Breast epithelium (tissue), 4 donors: ENCODE data around the gene CDH5. TPM values are rescaled to one million over a fixed set of nuclear protein-coding genes. Genes with fewer than 3 reads are reported as not detected.
"Not testable (repeated sequence)": the region's sequence is repeated elsewhere in the genome, so short reads cannot be mapped to it uniquely, and the experiment has no call there.

Source experiments
- DNase-seq, 2 donors: peaks; one replicate each; pipeline ENCODE4 v3.0.0-alpha.2; 2019; ENCODE audit warnings: low spot score in 2 of 2
- H3K27ac ChIP-seq, 2 donors: fragments of 200-600 bp; sonication (generic) in 1 of 2; one replicate each; pipeline ENCODE4 v1.5.1; 2016 to 2019; ENCODE audit warnings: mild to moderate bottlenecking in 1 of 2
- H3K27me3 ChIP-seq, 2 donors: fragments of 200-600 bp; sonication (generic) in 1 of 2; one replicate each; pipeline versions ENCODE4 v1.5.1 to v1.6.0; 2017 to 2019; ENCODE audit warnings: control low read depth in 1 of 2, mild to moderate bottlenecking in 1 of 2
- H3K36me3 ChIP-seq: fragments of 200-600 bp; one replicate; pipeline ENCODE4 v1.5.1; 2019
- H3K4me1 ChIP-seq, 2 donors: fragments of 200-600 bp; sonication (generic); one replicate each; pipeline ENCODE4 v1.5.1; 2016 to 2019; ENCODE audit warnings: control low read depth in 1 of 2
- H3K4me3 ChIP-seq, 3 donors: fragments of 200-600 bp; sonication (generic); 1 replicate in 2 of 3; 2 replicates in 1 of 3; pipeline ENCODE4 v1.5.1; 2016 to 2019; ENCODE audit warnings: mild to moderate bottlenecking in 3 of 3, moderate library complexity in 2 of 3
- H3K9me3 ChIP-seq, 2 donors: fragments of 200-600 bp; sonication (generic) in 1 of 2; one replicate each; pipeline ENCODE4 v1.5.1; 2016 to 2019; ENCODE audit warnings: control low read depth in 1 of 2
- POLR2A ChIP-seq: fragments of 450-650 bp; IDR thresholded peaks from one replicate; pipeline ENCODE4 v1.6.1; 2016; ENCODE audit warnings: antibody characterized with exemption, mild to moderate bottlenecking, moderate library complexity
- POLR2AphosphoS5 ChIP-seq, 3 donors: sonication (generic); formaldehyde crosslinking; IDR thresholded peaks; one replicate each; pipeline ENCODE4 v1.6.1; 2017; ENCODE audit warnings: antibody characterized with exemption in 3 of 3
- intact Hi-C: fragments of 100-400 bp; cut with DNase I; formaldehyde crosslinking; loops from one replicate; pipeline ENCODE4 v1.15.1; 2023; ENCODE audit warnings: low total_unique reads
- total RNA-seq, 3 donors: library from RNA; depleted of rRNA; stranded (reverse); fragments of >200 nt; gene quantifications; one replicate each; pipeline ENCODE4 v1.1.0, GENCODE V29; 2016
- TF ChIP-seq, protein P1 (sequence below), 3 donors: fragments of 450-650 bp; IDR thresholded peaks; one replicate each; pipeline ENCODE4 v1.5.1; 2016 to 2017; ENCODE audit warnings: antibody characterized with exemption in 3 of 3, mild to moderate bottlenecking in 3 of 3, moderate library complexity in 3 of 3

Gene CDH5
- total RNA-seq, 3 donors from 2014 or later = 19.2 to 52.8 (median 45.1) TPM

DNA sequence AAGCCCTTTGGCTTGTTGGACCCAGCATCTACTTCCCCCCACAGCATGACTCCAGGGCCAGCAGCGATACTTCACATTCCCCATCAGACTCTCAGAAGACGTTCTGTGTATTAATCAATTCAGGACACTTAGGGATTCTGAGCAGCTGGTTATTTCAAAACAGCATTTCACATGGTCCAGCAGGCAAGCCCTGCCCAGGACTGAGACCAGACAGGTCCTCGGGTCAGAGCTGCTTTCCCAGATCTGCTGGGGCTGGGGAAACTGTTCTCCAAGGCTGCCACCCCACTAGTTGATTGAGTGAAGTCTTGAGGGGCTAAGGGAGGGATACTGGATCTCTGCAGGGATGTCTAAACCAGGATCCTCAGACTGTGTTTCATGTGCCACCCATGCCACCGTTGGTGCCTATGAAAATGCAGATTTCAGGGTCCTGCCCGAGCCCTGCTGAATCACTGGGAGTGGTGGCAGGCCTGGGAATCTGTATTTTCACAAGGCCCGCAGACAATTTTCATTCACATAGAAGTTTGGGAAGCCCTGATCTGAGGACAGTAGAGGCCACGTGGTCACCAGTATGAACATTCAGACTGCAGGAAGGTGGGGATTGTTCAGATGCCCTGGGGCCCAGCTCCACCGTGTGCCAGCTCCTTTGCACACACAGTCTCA, 40.6 kb upstream of the CDH5 start:
- Histone ChIP-seq H3K36me3 (no peaks in the 10 kb centered on the region), H3K4me3 (no peak overlapping the region), H3K9me3 (no peaks in the 10 kb centered on the region), H3K27ac (no peak overlapping the region), H3K27me3 (no peaks in the 10 kb centered on the region), H3K4me1 (no peaks in the 10 kb centered on the region)
- TF ChIP-seq POLR2A = no peak
- TF ChIP-seq POLR2AphosphoS5 (IDR thresholded peaks at IDR 0.05) = no peak
- TF ChIP-seq, protein P1, sequence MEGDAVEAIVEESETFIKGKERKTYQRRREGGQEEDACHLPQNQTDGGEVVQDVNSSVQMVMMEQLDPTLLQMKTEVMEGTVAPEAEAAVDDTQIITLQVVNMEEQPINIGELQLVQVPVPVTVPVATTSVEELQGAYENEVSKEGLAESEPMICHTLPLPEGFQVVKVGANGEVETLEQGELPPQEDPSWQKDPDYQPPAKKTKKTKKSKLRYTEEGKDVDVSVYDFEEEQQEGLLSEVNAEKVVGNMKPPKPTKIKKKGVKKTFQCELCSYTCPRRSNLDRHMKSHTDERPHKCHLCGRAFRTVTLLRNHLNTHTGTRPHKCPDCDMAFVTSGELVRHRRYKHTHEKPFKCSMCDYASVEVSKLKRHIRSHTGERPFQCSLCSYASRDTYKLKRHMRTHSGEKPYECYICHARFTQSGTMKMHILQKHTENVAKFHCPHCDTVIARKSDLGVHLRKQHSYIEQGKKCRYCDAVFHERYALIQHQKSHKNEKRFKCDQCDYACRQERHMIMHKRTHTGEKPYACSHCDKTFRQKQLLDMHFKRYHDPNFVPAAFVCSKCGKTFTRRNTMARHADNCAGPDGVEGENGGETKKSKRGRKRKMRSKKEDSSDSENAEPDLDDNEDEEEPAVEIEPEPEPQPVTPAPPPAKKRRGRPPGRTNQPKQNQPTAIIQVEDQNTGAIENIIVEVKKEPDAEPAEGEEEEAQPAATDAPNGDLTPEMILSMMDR (IDR thresholded peaks at IDR 0.05) = no peak
- intact Hi-C loops = no loop called here
- no peak for DNase-seq

DNA sequence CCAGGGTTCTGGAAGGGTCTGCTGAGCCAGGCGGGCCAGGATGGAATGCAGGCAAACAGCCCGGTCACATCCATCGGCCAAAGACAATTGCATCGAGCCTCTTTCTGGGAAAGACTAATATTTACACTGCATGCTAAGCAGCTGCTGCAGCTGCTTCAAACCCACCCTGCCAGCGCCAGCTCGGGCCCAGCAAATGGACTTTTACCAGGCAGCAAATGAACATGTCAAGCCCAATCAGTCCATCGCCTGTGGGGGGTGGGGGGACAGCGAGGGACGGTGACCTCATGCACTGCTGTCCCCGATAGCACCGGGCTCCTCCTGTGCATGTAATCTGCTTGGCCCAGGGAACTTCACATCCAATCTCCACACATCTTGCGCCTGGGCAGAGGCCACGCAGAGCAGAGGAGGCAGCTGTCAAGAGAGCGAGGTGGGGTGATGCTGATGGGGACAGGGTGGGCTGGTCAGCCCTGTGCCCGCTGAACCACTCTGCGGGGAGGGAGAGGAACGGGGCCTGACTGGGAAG, 39.4 kb upstream of the CDH5 start:
- DNase-seq = no peak
- no peak for TF ChIP-seq POLR2AphosphoS5 (IDR thresholded peaks at IDR 0.05)
- no peak for TF ChIP-seq POLR2A
- TF ChIP-seq, protein P1 (IDR thresholded peaks at IDR 0.05) = no peak
- intact Hi-C loops = no loop called here
- no peaks in the 10 kb centered on the region for H3K36me3 ChIP-seq
- no peak overlapping the region for H3K27ac ChIP-seq
- H3K4me1 ChIP-seq = no peaks in the 10 kb centered on the region
- no peak overlapping the region for H3K4me3 ChIP-seq
- no peaks in the 10 kb centered on the region for H3K9me3 ChIP-seq
- H3K27me3 ChIP-seq = no peaks in the 10 kb centered on the region

DNA sequence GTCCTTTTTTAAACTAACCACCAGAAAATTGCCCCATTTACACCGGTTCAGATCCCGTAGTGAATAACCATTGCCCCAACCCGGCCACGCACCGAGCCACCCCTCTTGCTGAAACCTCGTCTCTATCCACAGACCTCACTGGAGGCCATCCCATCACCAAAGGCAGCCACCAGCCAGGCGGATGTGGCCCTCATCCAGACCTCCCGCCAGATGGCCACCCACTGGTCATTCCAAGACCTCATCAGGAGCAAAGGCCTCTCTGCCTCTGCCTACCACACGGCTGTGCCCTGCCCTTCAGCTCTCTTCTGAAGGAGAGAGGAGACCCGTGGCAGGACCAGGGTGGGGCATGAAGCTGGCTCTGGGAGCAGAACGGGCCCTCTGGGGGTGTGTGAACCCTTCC, 38.2 kb upstream of the CDH5 start:
- no peaks in the 10 kb centered on the region for H3K27me3 ChIP-seq
- TF ChIP-seq, protein P1 (IDR thresholded peaks at IDR 0.05) = no peak
- no peak for TF ChIP-seq POLR2AphosphoS5 (IDR thresholded peaks at IDR 0.05)
- no peak for TF ChIP-seq POLR2A
- intact Hi-C loops = no loop called here
- no peaks in the 10 kb centered on the region for H3K36me3 ChIP-seq
- H3K27ac ChIP-seq = no peak overlapping the region
- no peaks in the 10 kb centered on the region for H3K9me3 ChIP-seq
- no peak for DNase-seq
- H3K4me1 ChIP-seq = no peaks in the 10 kb centered on the region
- no peak overlapping the region for H3K4me3 ChIP-seq

DNA sequence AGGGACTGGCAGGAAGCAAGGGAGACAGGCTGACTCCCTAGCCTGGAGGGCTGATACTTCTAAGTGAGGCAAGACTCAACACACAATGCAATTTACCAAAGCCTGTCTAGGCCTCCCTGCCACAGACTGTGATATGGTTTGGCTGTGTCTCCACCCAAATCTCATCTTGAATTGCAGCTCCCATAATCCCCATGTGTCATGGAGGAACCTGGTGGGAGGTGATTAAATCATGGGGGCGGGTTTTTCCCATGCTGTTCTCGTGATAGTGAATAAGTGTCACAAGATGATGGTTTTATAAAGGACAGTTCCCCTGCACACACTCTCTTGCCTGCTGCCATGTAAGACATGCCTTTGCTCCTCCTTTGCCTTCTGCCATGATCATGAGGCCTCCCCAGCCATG, 35.0 kb upstream of the CDH5 start:
- H3K36me3 ChIP-seq, H3K27ac ChIP-seq, intact Hi-C loops, H3K27me3 ChIP-seq, DNase-seq, H3K9me3 ChIP-seq, H3K4me3 ChIP-seq, H3K4me1 ChIP-seq: not testable (repeated sequence)

DNA sequence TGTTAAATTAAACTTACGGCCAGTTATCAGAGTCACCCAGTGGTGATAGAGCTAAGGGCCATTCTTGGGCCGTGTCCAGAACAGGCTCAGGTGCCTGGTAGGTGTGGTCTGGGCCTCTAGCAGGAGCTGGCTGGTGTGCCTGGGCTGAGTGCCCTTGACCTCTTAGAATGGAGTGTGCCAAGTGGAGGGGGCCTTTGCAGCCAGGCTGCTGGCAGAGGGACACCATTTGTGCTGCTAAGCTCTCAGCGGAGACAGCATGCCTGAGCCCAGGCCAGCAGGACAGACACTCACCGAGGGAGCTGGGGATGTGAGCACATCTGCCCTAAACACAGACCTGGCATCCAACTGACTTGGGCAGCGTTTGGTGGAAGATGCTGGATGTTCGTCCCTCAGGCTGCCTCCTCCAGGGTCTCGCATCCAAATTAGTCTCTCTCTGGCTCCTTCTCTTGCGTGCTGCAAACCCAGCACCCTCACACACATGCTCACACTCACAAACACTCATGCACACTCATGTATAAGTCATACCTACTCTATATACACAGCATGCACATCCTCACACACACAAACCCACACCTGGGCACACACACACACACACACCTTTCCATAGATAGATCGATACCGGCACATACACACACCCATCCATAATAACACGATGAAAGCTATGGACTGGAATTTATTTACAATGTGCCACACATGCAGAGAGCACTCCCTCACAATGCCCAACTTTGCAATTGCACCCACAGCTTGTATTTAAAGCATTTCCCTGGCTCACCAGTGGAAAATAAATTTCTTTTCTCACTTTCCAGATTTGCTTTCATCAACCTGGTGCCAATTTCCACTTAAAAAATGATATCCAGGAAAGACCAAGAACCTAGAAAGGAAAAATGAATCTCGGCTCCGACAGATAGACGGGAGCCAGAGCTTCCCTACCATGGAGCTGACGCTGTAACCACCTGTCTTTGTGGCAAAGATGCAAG, 33.6 kb upstream of the CDH5 start:
- no peak overlapping the region for H3K27ac ChIP-seq
- no peak overlapping the region for H3K4me3 ChIP-seq
- no peak for DNase-seq
- no peaks in the 10 kb centered on the region for H3K27me3 ChIP-seq
- no peaks in the 10 kb centered on the region for H3K4me1 ChIP-seq
- H3K36me3 ChIP-seq = no peaks in the 10 kb centered on the region
- intact Hi-C loops = no loop called here
- no peak for TF ChIP-seq POLR2A
- TF ChIP-seq, protein P1 (IDR thresholded peaks at IDR 0.05) = no peak
- no peak for TF ChIP-seq POLR2AphosphoS5 (IDR thresholded peaks at IDR 0.05)
- H3K9me3 ChIP-seq = no peaks in the 10 kb centered on the region
